ENCODE results near the gene GRAMD4. TPM values are rescaled to one million over a fixed set of nuclear protein-coding genes. Genes with fewer than 3 reads are reported as not detected.

Gene GRAMD4
- total RNA-seq (21.2 and 21.8 TPM in 2 replicates), polyA plus RNA-seq (31.0 and 32.6 TPM in 2 replicates)

- TF ChIP-seq CTCF (IDR thresholded peaks at IDR 0.05; ENCODE audit: poor library complexity), result no peak
- no peak for TF ChIP-seq EZH2 (IDR thresholded peaks at IDR 0.05; ENCODE audit: borderline replicate concordance)
- no peak for TF ChIP-seq EZH2phosphoT487 (IDR thresholded peaks at IDR 0.05; ENCODE audit: low read depth, severe bottlenecking, unreplicated experiment)
- Histone ChIP-seq H3K79me2 (peaks cover 44% of the 10 kb centered on the region), H2AFZ (no peak within 1 kb of the TSS), H3K36me3 (replicated peaks; ENCODE audit: insufficient read depth, low read depth) (no peaks in the 10 kb centered on the region), H3K9me2 (replicated peaks; ENCODE audit: insufficient read depth) (no peaks in the 10 kb centered on the region), H3K4me2 (no peak within 1 kb of the TSS), H3K9me3 (ENCODE audit: low read depth) (no peaks in the 10 kb centered on the region), H3K27me3 (no peaks in the 10 kb centered on the region), H3K4me3 (no peak within 1 kb of the TSS), H3K4me1 (ENCODE audit: insufficient read depth) (peaks cover 14% of the 10 kb centered on the region), H4K20me1 (ENCODE audit: insufficient read depth, poor library complexity, severe bottlenecking) (peaks cover 9% of the 10 kb centered on the region), H3K27ac (no peak within 1 kb of the TSS)
- DNase-seq (ENCODE audit: low spot score), result no peak
- 58% methylated on average over 20 of the region's 20 CpGs for WGBS (ENCODE audit: low lambda C conversion rate, missing lambda C conversion rate)
Observed at GRCh38 chr22:46619830-46620501, at the start of gene GRAMD4. TSS of gene GRAMD4 (plus strand) at chr22:46620386. CDS start at chr22:46626800, 6,414 bp downstream.

GRCh38 chr22:46571642-46572250 is 48.4 kb upstream of the GRAMD4 start:
- Histone ChIP-seq H3K9me3 (ENCODE audit: low read depth) (no peaks in the 10 kb centered on the region), H2AFZ (no peak overlapping the region), H3K27me3 (no peaks in the 10 kb centered on the region), H3K27ac (no peak overlapping the region), H3K4me3 (no peak overlapping the region), H3K4me2 (no peak overlapping the region), H3K4me1 (ENCODE audit: insufficient read depth) (peaks cover 13% of the 10 kb centered on the region), H4K20me1 (ENCODE audit: insufficient read depth, poor library complexity, severe bottlenecking) (no peaks in the 10 kb centered on the region), H3K9me2 (replicated peaks; ENCODE audit: insufficient read depth) (no peaks in the 10 kb centered on the region), H3K79me2 (no peaks in the 10 kb centered on the region), H3K36me3 (replicated peaks; ENCODE audit: insufficient read depth, low read depth) (no peaks in the 10 kb centered on the region)
- TF ChIP-seq CTCF (IDR thresholded peaks at IDR 0.05; ENCODE audit: poor library complexity) (no peak), EZH2phosphoT487 (IDR thresholded peaks at IDR 0.05; ENCODE audit: low read depth, severe bottlenecking, unreplicated experiment) (no peak), EZH2 (IDR thresholded peaks at IDR 0.05; ENCODE audit: borderline replicate concordance) (no peak)
- WGBS (ENCODE audit: low lambda C conversion rate, missing lambda C conversion rate), result 86% methylated on average over 7 of the region's 7 CpGs
- DNase-seq (ENCODE audit: low spot score), result no peak

- Histone ChIP-seq H3K4me2 (no peak overlapping the region), H3K27ac (no peak overlapping the region), H3K27me3 (no peaks in the 10 kb centered on the region), H3K79me2 (peaks cover 8% of the 10 kb centered on the region), H2AFZ (no peak overlapping the region), H3K36me3 (replicated peaks; ENCODE audit: insufficient read depth, low read depth) (no peaks in the 10 kb centered on the region), H3K4me1 (ENCODE audit: insufficient read depth) (peaks cover 18% of the 10 kb centered on the region), H3K9me3 (ENCODE audit: low read depth) (no peaks in the 10 kb centered on the region), H4K20me1 (ENCODE audit: insufficient read depth, poor library complexity, severe bottlenecking) (no peaks in the 10 kb centered on the region), H3K9me2 (replicated peaks; ENCODE audit: insufficient read depth) (no peaks in the 10 kb centered on the region), H3K4me3 (no peak overlapping the region)
- no peak for TF ChIP-seq EZH2 (IDR thresholded peaks at IDR 0.05; ENCODE audit: borderline replicate concordance)
- DNase-seq (ENCODE audit: low spot score), result no peak
- 93% methylated on average over 19 of the region's 19 CpGs for whole genome bisulfite sequencing (ENCODE audit: low lambda C conversion rate, missing lambda C conversion rate)
Observed at GRCh38 chr22:46572911-46573780, 47.0 kb upstream of the GRAMD4 start.
